ENCODE data around the gene KLHL35. TPM values are rescaled to one million over a fixed set of nuclear protein-coding genes. Genes with fewer than 3 reads are reported as not detected.

KLHL35 gene
- total and polyA plus RNA-seq, 2 experiments from 2014 or later = 0.10 to 0.28 TPM

GRCh38 chr11:75428989-75429640 lies 3.9 kb downstream of the KLHL35 start:
- no peak for ATAC-seq
- Histone ChIP-seq H3K4me1 (ENCODE audit: insufficient read depth) (peaks cover 18% of the 10 kb centered on the region), H4K20me1 (replicated peaks; ENCODE audit: insufficient read depth) (no peaks in the 10 kb centered on the region; the same call in 1 of the 2 replicates), H3F3A (replicated peaks; ENCODE audit: low read depth) (peaks cover 6% of the 10 kb centered on the region; the same call in 1 of the 2 replicates), H3K4me3 (peak overlapping the region; percentile 23; the same call in 1 of the 2 replicates), H3K79me2 (replicated peaks; ENCODE audit: insufficient read depth) (no peaks in the 10 kb centered on the region), H3K4me2 (peak overlapping the region; percentile 14; the same call in 1 of the 2 replicates), H3K9me2 (ENCODE audit: insufficient read depth) (no peaks in the 10 kb centered on the region), H2AFZ (no peak overlapping the region), H3K36me3 (ENCODE audit: insufficient read depth) (no peaks in the 10 kb centered on the region), H3K27ac (ENCODE audit: low read depth) (no peak overlapping the region), H3K27me3 (ENCODE audit: insufficient read depth) (peaks cover 66% of the 10 kb centered on the region)
- Mint-ChIP-seq H3K9me3 (peaks cover 21% of the 10 kb centered on the region), H3K27me3 (ENCODE audit: insufficient read depth, low read depth, poor library complexity) (peaks cover 64% of the 10 kb centered on the region), H3K4me3 (peak overlapping the region; percentile 64; the same call in 2 of the 3 replicates), H3K4me1 (peaks cover 34% of the 10 kb centered on the region), H3K36me3 (ENCODE audit: low read depth) (peaks cover 20% of the 10 kb centered on the region), H3K27ac (no peak overlapping the region)
- DNase-seq (ENCODE audit: low spot score) = no peak
- TF ChIP-seq ZNF114 (CRISPR knock-in tag; IDR thresholded peaks at IDR 0.05) = no peak
- no peak for TF ChIP-seq CREB1 (CRISPR knock-in tag; IDR thresholded peaks at IDR 0.05; ENCODE audit: low read depth)
- no peak for TF ChIP-seq EZH2phosphoT487 (IDR thresholded peaks at IDR 0.05; ENCODE audit: unreplicated experiment)
- no peak for TF ChIP-seq JUNB (IDR thresholded peaks at IDR 0.05; ENCODE audit: unreplicated experiment)
- TF ChIP-seq EZH2 (IDR thresholded peaks at IDR 0.05; ENCODE audit: low read depth, unreplicated experiment) = no peak
- no peak for TF ChIP-seq ZNF331 (CRISPR knock-in tag; IDR thresholded peaks at IDR 0.05; ENCODE audit: low read depth)
- no peak for TF ChIP-seq POLR2AphosphoS5 (IDR thresholded peaks at IDR 0.05; ENCODE audit: low read depth)
- TF ChIP-seq STAT1 (IDR thresholded peaks at IDR 0.05; ENCODE audit: unreplicated experiment) = no peak
- no peak for TF ChIP-seq REST (IDR thresholded peaks at IDR 0.05; ENCODE audit: unreplicated experiment)
- no peak for TF ChIP-seq CTCF (conservative IDR thresholded peaks at IDR 0.05; ENCODE audit: low read depth in 2 of 2)
- TF ChIP-seq ZNF462 (CRISPR knock-in tag; IDR thresholded peaks at IDR 0.05) = no peak

All from GM23338 (cell line).